GM18499 (cell line): ENCODE data around the gene SSX2IP.

Experiments
- ATAC-seq: cut with Tn5 transposase; IDR thresholded peaks from one replicate; pipeline ENCODE4 v1.9.1; 2021; ENCODE audit warnings: moderate number of reproducible peaks; ENCODE audit not compliant: insufficient read depth, unreplicated experiment

The SSX2IP gene

GRCh38 chr1:84711121-84711520, 20.9 kb upstream of the SSX2IP start:
- no peak for ATAC-seq

GRCh38 chr1:84709131-84709530, 18.9 kb upstream of the SSX2IP start:
- no peak for ATAC-seq

- ATAC-seq = no peak
Observed at GRCh38 chr1:84708031-84708430, 17.8 kb upstream of the SSX2IP start.

- ATAC-seq = no peak
Observed at GRCh38 chr1:84705513-84705912, 15.3 kb upstream of the SSX2IP start.

GRCh38 chr1:84704872-84705417, 14.7 kb upstream of the SSX2IP start:
- no peak for ATAC-seq

- ATAC-seq = no peak
Observed at GRCh38 chr1:84703431-84703830, 13.2 kb upstream of the SSX2IP start.

GRCh38 chr1:84702143-84702542, 11.9 kb upstream of the SSX2IP start:
- no peak for ATAC-seq

GRCh38 chr1:84701376-84701775, 11.1 kb upstream of the SSX2IP start:
- no peak for ATAC-seq

- no peak for ATAC-seq
Observed at GRCh38 chr1:84700070-84700469, 9.8 kb upstream of the SSX2IP start.

- ATAC-seq = no peak
Observed at GRCh38 chr1:84698151-84699110, 8.2 kb upstream of the SSX2IP start.

GRCh38 chr1:84693785-84694184, 3.5 kb upstream of the SSX2IP start:
- ATAC-seq = no peak

- no peak for ATAC-seq
Observed at GRCh38 chr1:84693005-84693404, 2.7 kb upstream of the SSX2IP start.

- ATAC-seq = no peak
Observed at GRCh38 chr1:84692391-84692790, 2.1 kb upstream of the SSX2IP start.

GRCh38 chr1:84691122-84691783, 992 bp upstream of the SSX2IP start:
- no peak for ATAC-seq

GRCh38 chr1:84689514-84690396, 506 bp downstream of the SSX2IP start:
- peak; percentile 23 for ATAC-seq

- no peak for ATAC-seq
Observed at GRCh38 chr1:84688463-84689061, 1.7 kb downstream of the SSX2IP start.

GRCh38 chr1:84687714-84688462, 2.4 kb downstream of the SSX2IP start:
- no peak for ATAC-seq

- ATAC-seq = no peak
Observed at GRCh38 chr1:84686223-84686622, 4.0 kb downstream of the SSX2IP start.

- no peak for ATAC-seq
Observed at GRCh38 chr1:84683508-84683907, 6.8 kb downstream of the SSX2IP start.
